Measurements from ENCODE around the gene OVOL1. TPM values are rescaled to one million over a fixed set of nuclear protein-coding genes. Genes with fewer than 3 reads are reported as not detected.

Gene OVOL1
- total RNA-seq, 4 donors from 2014 or later, result not detected

- no peak for DNase-seq (ENCODE audit: extremely low spot score)
- H3K27me3 ChIP-seq, result peaks cover 10 to 30% (median 16%) of the 10 kb centered on the region in 4 donors
- peak overlapping the region in 2 of 4 donors; percentile 80 to 82 for H3K27ac ChIP-seq (replicated peaks in 1 of 4)
- H3K4me3 ChIP-seq, result peak overlapping the region in 2 of 4 donors; percentile 73 to 99
- H3K36me3 ChIP-seq, result peaks cover 12 to 24% (median 23%) of the 10 kb centered on the region in 4 donors
- 85% methylated on average over 5 of the region's 13 CpGs for WGBS
- TF ChIP-seq POLR2A (IDR thresholded peaks at IDR 0.05; ENCODE audit: low read depth) (no peak), EP300 (IDR thresholded peaks at IDR 0.05) (no peak), POLR2AphosphoS5 (IDR thresholded peaks at IDR 0.05) (no peak), CTCF (IDR thresholded peaks at IDR 0.05) (no peak)
- H3K4me1 ChIP-seq, result peaks cover 23 to 53% (median 47%) of the 10 kb centered on the region in 4 donors
- no peaks in the 10 kb centered on the region for H3K9me3 ChIP-seq
- intact Hi-C loops (cut with DNase I), result loop anchor here (2.0 kb wide), 2 partner anchors 35 to 207 kb away; no protein-coding TSS in a partner anchor
These were observed 4.7 kb upstream of the OVOL1 start for GRCh38 chr11:65781962-65782815.

- H3K9me3 ChIP-seq, result no peaks in the 10 kb centered on the region
- 84% methylated on average over 8 of the region's 9 CpGs for WGBS
- intact Hi-C loops (cut with DNase I), result no loop called here
- H3K36me3 ChIP-seq, result peaks cover 6 to 17% (median 17%) of the 10 kb centered on the region in 4 donors
- H3K4me3 ChIP-seq, result no peak overlapping the region
- H3K4me1 ChIP-seq, result peaks cover 24 to 56% (median 48%) of the 10 kb centered on the region in 4 donors
- H3K27me3 ChIP-seq, result peaks cover 14 to 37% (median 21%) of the 10 kb centered on the region in 4 donors
- DNase-seq (ENCODE audit: extremely low spot score), result no peak
- no peak overlapping the region for H3K27ac ChIP-seq (replicated peaks in 1 of 4)
- TF ChIP-seq POLR2AphosphoS5 (IDR thresholded peaks at IDR 0.05), result no peak
- TF ChIP-seq POLR2A (IDR thresholded peaks at IDR 0.05; ENCODE audit: low read depth), result no peak
- TF ChIP-seq EP300 (IDR thresholded peaks at IDR 0.05), result no peak
- no peak for TF ChIP-seq CTCF (IDR thresholded peaks at IDR 0.05)
These were observed 4.0 kb upstream of the OVOL1 start for GRCh38 chr11:65782816-65783228.

GRCh38 chr11:65785319-65786007 lies 1.4 kb upstream of the OVOL1 start:
- 66% methylated on average over 7 of the region's 8 CpGs for WGBS
- intact Hi-C loops (cut with DNase I), result no loop called here
- TF ChIP-seq POLR2AphosphoS5 (IDR thresholded peaks at IDR 0.05), result no peak
- TF ChIP-seq POLR2A (IDR thresholded peaks at IDR 0.05; ENCODE audit: low read depth), result no peak
- no peak for TF ChIP-seq CTCF (IDR thresholded peaks at IDR 0.05)
- no peak for TF ChIP-seq EP300 (IDR thresholded peaks at IDR 0.05)
- H3K4me1 ChIP-seq, result peaks cover 17 to 37% (median 33%) of the 10 kb centered on the region in 4 donors
- H3K27ac ChIP-seq (replicated peaks in 1 of 4), result no peak overlapping the region
- H3K36me3 ChIP-seq, result no peaks in the 10 kb centered on the region
- no peak for DNase-seq (ENCODE audit: extremely low spot score)
- H3K27me3 ChIP-seq, result peaks cover 21 to 61% (median 29%) of the 10 kb centered on the region in 4 donors
- H3K9me3 ChIP-seq, result no peaks in the 10 kb centered on the region
- H3K4me3 ChIP-seq, result no peak overlapping the region

- 28% methylated on average over 17 of the region's 74 CpGs for WGBS
- intact Hi-C loops (cut with DNase I), result no loop called here
- Histone ChIP-seq H3K4me3 (peak overlapping the region; percentile 27 to 48 (median 36)), H3K36me3 (no peaks in the 10 kb centered on the region), H3K4me1 (peaks cover 17 to 34% (median 33%) of the 10 kb centered on the region in 4 donors), H3K9me3 (no peaks in the 10 kb centered on the region), H3K27me3 (peaks cover 21 to 65% (median 29%) of the 10 kb centered on the region in 4 donors), H3K27ac (replicated peaks in 1 of 4) (no peak overlapping the region)
- DNase-seq (ENCODE audit: extremely low spot score), result no peak
- TF ChIP-seq EP300 (IDR thresholded peaks at IDR 0.05) (no peak), CTCF (IDR thresholded peaks at IDR 0.05) (no peak), POLR2AphosphoS5 (IDR thresholded peaks at IDR 0.05) (no peak), POLR2A (IDR thresholded peaks at IDR 0.05; ENCODE audit: low read depth) (no peak)
These were observed 666 bp upstream of the OVOL1 start for GRCh38 chr11:65786008-65786785.

All from esophagus muscularis mucosa (tissue), 4 donors.